Measurements from ENCODE around the gene C2.

DNA sequence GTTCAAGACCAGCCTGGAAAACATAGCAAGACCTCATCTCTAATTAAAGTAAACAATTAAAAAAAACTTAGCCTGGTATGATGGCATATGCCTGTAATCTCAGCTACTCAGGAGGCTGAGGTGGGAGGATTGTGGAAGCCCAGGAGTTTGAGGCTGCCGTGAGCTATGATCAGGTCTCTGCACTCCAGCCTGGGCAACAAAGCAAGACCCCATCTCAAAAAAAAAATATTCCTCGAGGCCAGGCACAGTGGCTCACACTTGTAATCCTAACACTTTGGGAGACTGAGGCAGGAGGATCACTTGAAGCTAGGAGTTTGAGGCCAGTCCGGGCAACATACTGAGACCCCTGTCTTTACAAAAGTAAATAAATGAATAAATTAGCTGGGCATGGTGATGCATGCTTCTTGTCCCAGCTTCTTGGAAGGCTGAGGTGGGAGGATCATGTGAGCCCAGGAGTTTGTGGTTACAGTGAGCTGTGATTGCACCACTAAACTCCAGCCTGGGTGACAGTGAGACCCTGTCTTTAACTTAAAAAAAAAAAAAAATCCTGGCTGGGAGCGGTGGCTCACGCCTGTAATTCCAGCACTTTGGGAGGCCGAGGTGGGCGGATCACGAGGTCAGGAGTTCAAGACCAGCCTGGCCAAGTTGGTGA lies 9.3 kb upstream of the C2 start:
- TF ChIP-seq, protein P1, sequence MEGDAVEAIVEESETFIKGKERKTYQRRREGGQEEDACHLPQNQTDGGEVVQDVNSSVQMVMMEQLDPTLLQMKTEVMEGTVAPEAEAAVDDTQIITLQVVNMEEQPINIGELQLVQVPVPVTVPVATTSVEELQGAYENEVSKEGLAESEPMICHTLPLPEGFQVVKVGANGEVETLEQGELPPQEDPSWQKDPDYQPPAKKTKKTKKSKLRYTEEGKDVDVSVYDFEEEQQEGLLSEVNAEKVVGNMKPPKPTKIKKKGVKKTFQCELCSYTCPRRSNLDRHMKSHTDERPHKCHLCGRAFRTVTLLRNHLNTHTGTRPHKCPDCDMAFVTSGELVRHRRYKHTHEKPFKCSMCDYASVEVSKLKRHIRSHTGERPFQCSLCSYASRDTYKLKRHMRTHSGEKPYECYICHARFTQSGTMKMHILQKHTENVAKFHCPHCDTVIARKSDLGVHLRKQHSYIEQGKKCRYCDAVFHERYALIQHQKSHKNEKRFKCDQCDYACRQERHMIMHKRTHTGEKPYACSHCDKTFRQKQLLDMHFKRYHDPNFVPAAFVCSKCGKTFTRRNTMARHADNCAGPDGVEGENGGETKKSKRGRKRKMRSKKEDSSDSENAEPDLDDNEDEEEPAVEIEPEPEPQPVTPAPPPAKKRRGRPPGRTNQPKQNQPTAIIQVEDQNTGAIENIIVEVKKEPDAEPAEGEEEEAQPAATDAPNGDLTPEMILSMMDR (IDR thresholded peaks at IDR 0.05; ENCODE audit: borderline replicate concordance, extremely low read depth, low read length, poor library complexity, severe bottlenecking): no peak
- no peak for TF ChIP-seq EZH2 (IDR thresholded peaks at IDR 0.05; ENCODE audit: borderline replicate concordance, low read depth, low read length, severe bottlenecking)
